HG03139 (cell line): Measurements from ENCODE around the gene BMP6.

ENCODE experiments used
- ATAC-seq: cut with Tn5 transposase; IDR thresholded peaks from one replicate; pipeline ENCODE4 v1.9.1; 2021; ENCODE audit not compliant: unreplicated experiment

Gene BMP6

DNA sequence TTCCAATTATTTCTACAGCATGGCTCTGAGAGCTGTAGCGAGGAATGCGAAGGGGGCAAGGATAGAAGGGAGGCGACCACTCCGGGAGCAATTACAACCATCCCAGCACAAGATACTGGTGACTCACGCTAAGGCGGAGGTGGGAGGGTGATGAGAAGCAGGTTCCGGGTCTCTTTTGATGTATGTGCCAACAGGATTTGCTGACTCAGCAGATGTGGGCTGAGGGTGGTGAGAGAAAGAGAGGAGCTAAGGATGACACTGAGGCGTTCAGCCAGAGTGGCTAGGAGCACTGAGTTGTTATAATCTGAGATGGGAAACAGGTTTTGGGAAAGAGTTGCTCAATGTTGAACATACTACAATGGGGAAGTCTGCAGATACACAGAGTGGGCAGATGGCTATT is 194.0 kb downstream of the BMP6 start:
- ATAC-seq, result no peak

DNA sequence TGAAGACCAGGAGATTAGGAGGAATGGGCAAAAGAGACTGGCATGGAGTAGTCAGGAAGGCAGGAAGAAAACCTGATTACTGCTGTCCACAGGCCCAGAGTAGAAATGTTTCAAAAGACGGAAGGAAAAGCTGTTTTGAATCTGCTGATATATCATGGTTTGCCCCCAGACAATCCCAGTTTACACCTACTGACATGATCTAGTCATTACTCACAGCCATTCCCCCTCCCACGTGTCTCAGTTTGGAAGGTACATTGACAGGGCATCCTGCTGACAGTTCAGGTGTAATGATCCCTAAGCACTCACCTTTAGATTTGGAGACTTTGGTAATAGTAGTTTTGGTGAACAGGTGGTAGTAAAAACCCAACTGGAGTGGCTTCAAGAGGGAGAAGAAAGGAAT is 194.5 kb downstream of the BMP6 start:
- no peak for ATAC-seq

DNA sequence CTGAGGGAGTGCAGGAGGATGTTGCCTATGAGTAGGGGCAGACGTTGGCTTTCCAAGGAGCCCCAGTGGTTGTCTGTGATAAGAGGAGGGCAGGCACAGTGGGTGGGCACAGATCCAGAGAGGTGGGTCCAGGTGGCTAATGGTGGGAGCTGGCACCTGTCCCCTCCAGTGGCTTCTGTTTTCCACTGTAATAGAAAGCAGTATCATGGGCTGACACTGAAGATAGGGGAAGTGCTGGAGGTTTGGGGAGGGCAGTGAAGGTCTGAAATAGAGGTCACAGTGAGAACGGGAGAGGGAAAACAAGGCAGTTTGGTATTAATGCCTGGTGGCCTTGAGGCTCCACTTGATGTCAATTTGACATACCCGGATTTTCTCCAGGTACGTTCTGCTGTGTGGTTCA is 195.1 kb downstream of the BMP6 start:
- no peak for ATAC-seq

DNA sequence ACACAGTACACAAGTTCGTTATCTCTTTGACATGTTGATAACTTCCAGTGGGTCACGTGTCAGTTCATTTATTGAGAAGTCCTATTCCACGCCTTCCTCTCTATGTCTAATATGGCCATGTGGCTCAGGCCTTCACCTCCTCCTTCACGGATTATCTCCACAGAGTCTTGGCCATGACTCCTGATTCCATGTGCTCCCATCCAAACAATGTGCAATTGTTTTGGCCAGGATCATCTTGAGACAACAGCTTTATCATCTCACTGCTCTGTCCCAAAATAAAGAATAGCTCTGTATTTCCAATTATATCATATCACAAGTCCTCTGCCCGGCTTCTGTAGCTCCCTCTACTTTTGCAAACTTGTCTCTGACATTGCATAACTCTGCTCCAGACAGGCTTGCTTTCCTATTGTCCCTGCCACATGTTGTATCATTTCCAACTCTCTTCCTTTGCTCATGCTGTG is 195.8 kb downstream of the BMP6 start:
- no peak for ATAC-seq

DNA sequence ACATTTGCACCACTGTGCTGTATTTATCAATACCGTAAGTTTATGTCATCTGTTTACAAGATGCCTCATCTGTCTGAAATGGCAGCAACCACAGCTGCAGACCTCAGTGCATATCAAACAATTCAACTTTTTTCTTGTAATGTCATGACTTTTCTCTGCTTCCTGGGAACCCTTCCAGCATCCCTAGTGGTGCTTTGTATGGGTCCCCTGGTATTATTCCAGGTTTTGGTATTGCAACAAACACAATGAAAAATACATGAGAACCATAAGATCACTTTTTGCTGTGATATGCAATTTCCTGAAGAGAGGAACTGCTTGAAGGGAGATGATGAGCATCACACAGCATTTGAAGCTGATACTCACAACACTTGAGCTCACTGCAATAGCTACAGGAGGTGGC is 196.7 kb downstream of the BMP6 start:
- ATAC-seq, result no peak

DNA sequence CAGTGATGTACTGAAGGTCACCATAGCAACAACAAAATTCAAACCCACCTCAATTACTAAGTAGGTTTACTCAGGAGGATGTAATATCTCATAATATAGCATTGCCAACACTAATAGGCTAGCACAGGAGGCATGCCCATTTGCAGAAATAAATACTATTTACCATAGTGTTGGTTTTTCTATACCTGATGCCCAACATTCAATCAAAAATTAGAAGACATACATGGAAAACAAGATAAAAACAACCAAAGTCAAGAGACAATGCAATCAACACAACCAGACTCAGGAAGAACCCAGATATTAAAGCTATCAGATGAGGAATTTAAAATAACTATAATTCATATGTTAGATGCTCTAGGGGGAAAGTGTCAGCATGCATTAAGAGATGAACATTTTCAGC is 199.0 kb downstream of the BMP6 start:
- no peak for ATAC-seq
